22Rv1 (cell line): ENCODE data around the gene PMM2.

Experiments
- H3K27ac ChIP-seq: fragments of 450-650 bp; 2 replicates; pipeline ENCODE4 v1.5.1; 2017
- CTCF ChIP-seq: fragments of 450-650 bp; IDR thresholded peaks from 2 replicates; pipeline ENCODE4 v1.5.1; 2017; ENCODE audit warnings: mild to moderate bottlenecking
- ZFX ChIP-seq: fragments of 450-650 bp; IDR thresholded peaks from 2 replicates; pipeline ENCODE4 v1.6.1; 2017; ENCODE audit warnings: antibody characterized with exemption, borderline replicate concordance

The PMM2 gene

GRCh38 chr16:8818504-8819270, 21.0 kb downstream of the PMM2 start:
- no peak overlapping the region for H3K27ac ChIP-seq

GRCh38 chr16:8819411-8820034, 21.9 kb downstream of the PMM2 start:
- no peak overlapping the region for H3K27ac ChIP-seq
- TF ChIP-seq ZFX, result no peak

More at GRCh38 chr16:8818504-8819270, 21.0 kb downstream of the PMM2 start:
- TF ChIP-seq CTCF (no peak), ZFX (no peak)

GRCh38 chr16:8822403-8822802, 24.8 kb downstream of the PMM2 start:
- TF ChIP-seq CTCF (no peak), ZFX (no peak)
- H3K27ac ChIP-seq, result no peak overlapping the region

- H3K27ac ChIP-seq, result no peak overlapping the region
- TF ChIP-seq CTCF (no peak), ZFX (no peak)
Measured at GRCh38 chr16:8826278-8826879, 28.7 kb downstream of the PMM2 start.

- H3K27ac ChIP-seq, result no peak overlapping the region
- TF ChIP-seq ZFX, result no peak
- no peak for TF ChIP-seq CTCF
Measured at GRCh38 chr16:8828541-8829165, 31.0 kb downstream of the PMM2 start.

GRCh38 chr16:8831450-8831849, 33.8 kb downstream of the PMM2 start:
- H3K27ac ChIP-seq, result no peak overlapping the region
- TF ChIP-seq CTCF, result no peak
- no peak for TF ChIP-seq ZFX

- TF ChIP-seq CTCF (no peak), ZFX (no peak)
- H3K27ac ChIP-seq, result no peak overlapping the region
Measured at GRCh38 chr16:8831871-8832716, 34.5 kb downstream of the PMM2 start.
